K562 (cell line): Measurements from ENCODE around the gene HAPLN1. TPM values are rescaled to one million over a fixed set of nuclear protein-coding genes. Genes with fewer than 3 reads are reported as not detected.

Source experiments
- ATAC-seq: fragments of 200-7000 bp; cut with Tn5 transposase; 3 replicates; pipeline ENCODE4 v1.9.1; 2020; ENCODE audit warnings: moderate library complexity
- BruUV-seq: library from RNA; stranded (reverse); fragments of 400-500 nt; replicated peaks from 2 replicates; lab custom pipeline; 2021; lab: Mats Ljungman, UMichigan
- CTCF ChIA-PET: fragments of 300-600 bp; formaldehyde crosslinking; extraction: SDS; loops from one replicate; lab custom pipeline; 2021; ENCODE audit warnings: low intra/inter-chr PET ratio; lab: Yijun Ruan, JAX
- POLR2A ChIA-PET: fragments of 300-600, 350-650 bp; sonication (Branson Sonifier 250); formaldehyde crosslinking; extraction: SDS; loops from one replicate; lab custom pipeline; 2021; ENCODE audit warnings: antibody characterized with exemption, inconsistent platforms; lab: Yijun Ruan, JAX
- DNase-seq, 4 experiments: peaks; one replicate each; pipeline versions ENCODE4 v3.0.0 to v3.0.0-alpha.2; 2011 to 2018; ENCODE audit warnings: low spot score in 3 of 4, mixed read lengths in 3 of 4; ENCODE audit errors: extremely low read depth in 1 of 4
- FAIRE-seq: peaks from 2 replicates; lab custom pipeline; 2011; peaks lifted over from hg19 to GRCh38; lab: Jason Lieb, UNC
- H2AFZ ChIP-seq: 2 replicates; pipeline ENCODE4 v1.6.0; 2011; ENCODE audit warnings: low read depth, low read length, control low read depth, inconsistent platforms
- H3K27ac ChIP-seq: fragments of 200-600 bp; 3 replicates; pipeline ENCODE4 v1.8.0; 2011; ENCODE audit warnings: low read depth, mild to moderate bottlenecking, control low read depth, inconsistent platforms, low read length, moderate library complexity, mixed read lengths; ENCODE audit errors: extremely low read depth
- H3K27me3 ChIP-seq, 2 experiments: fragments of 300-600 bp in 1 of 2; 2 replicates in 1 of 2; 3 replicates in 1 of 2; pipeline versions ENCODE4 v1.6.0 to v1.8.0; 2011; ENCODE audit warnings: inconsistent platforms in 2 of 2, low read length in 2 of 2, mild to moderate bottlenecking in 1 of 2, mixed read lengths in 1 of 2, moderate library complexity in 1 of 2; ENCODE audit not compliant: control insufficient read depth in 2 of 2, insufficient read depth in 2 of 2
- H3K36me3 ChIP-seq: fragments of 300-600 bp; 3 replicates; pipeline ENCODE4 v1.8.0; 2011; ENCODE audit warnings: mild to moderate bottlenecking, low read length, inconsistent platforms; ENCODE audit not compliant: control insufficient read depth, insufficient read depth
- H3K4me1 ChIP-seq, 2 experiments: fragments of 200-600 bp in 1 of 2; replicated peaks in 1 of 2; 2 replicates in 1 of 2; 3 replicates in 1 of 2; pipeline versions ENCODE4 v1.5.1 to v1.8.0; 2011; ENCODE audit warnings: inconsistent platforms in 2 of 2, low read length in 2 of 2, mild to moderate bottlenecking in 1 of 2, mixed read lengths in 1 of 2, moderate library complexity in 1 of 2; ENCODE audit not compliant: control insufficient read depth in 2 of 2, insufficient read depth in 2 of 2
- H3K4me2 ChIP-seq: 2 replicates; pipeline ENCODE4 v1.6.1; 2011; ENCODE audit warnings: low read length, control low read depth, inconsistent platforms, mixed read lengths; ENCODE audit not compliant: insufficient read depth
- H3K4me3 ChIP-seq: fragments of 200-600 bp; sonication (generic), shearing (Covaris generic); 2 replicates; pipeline ENCODE4 v1.5.1; 2016; ENCODE audit warnings: control low read depth, inconsistent platforms
- H3K79me2 ChIP-seq: fragments of 200-600 bp; 3 replicates; pipeline ENCODE4 v1.8.0; 2011; ENCODE audit warnings: low read length, inconsistent platforms; ENCODE audit not compliant: control insufficient read depth, insufficient read depth
- H3K9ac ChIP-seq, 2 experiments: 2 replicates each; pipeline versions ENCODE4 v1.6.0 to v1.6.1; 2011; ENCODE audit warnings: low read depth in 2 of 2, low read length in 2 of 2, control low read depth in 1 of 2, inconsistent platforms in 1 of 2, mild to moderate bottlenecking in 1 of 2, mixed read lengths in 1 of 2; ENCODE audit not compliant: insufficient read depth in 1 of 2
- H3K9me1 ChIP-seq: one replicate; pipeline ENCODE4 v1.6.0; 2011; ENCODE audit warnings: inconsistent platforms, mild to moderate bottlenecking, low read length, moderate library complexity; ENCODE audit not compliant: control insufficient read depth, insufficient read depth
- H3K9me3 ChIP-seq: replicated peaks from 2 replicates; pipeline ENCODE4 v1.5.1; 2011; ENCODE audit warnings: low read depth, low read length, inconsistent platforms; ENCODE audit not compliant: control insufficient read depth, insufficient read depth
- H4K20me1 ChIP-seq: replicated peaks from 2 replicates; pipeline ENCODE4 v1.6.1; 2011; ENCODE audit warnings: low read length, inconsistent platforms, mixed read lengths; ENCODE audit not compliant: control insufficient read depth, insufficient read depth
- CBFB ChIP-seq: sonication (generic); formaldehyde crosslinking; IDR thresholded peaks from 2 replicates; pipeline ENCODE4 v1.4.0; 2020; ENCODE audit warnings: mild to moderate bottlenecking, missing genetic modification reagents
- FOXO4 ChIP-seq: fragments of 450-650 bp; formaldehyde crosslinking; IDR thresholded peaks from 2 replicates; pipeline ENCODE4 v1.4.0; 2020; ENCODE audit warnings: mild to moderate bottlenecking, moderate library complexity
- GMEB1 ChIP-seq: fragments of 250-450 bp; sonication (Bioruptor Pico); IDR thresholded peaks from 2 replicates; pipeline ENCODE4 v1.4.0; 2020; ENCODE audit warnings: mild to moderate bottlenecking
- HSF4 ChIP-seq: fragments of 250-450 bp; sonication (Bioruptor Pico); IDR thresholded peaks from 2 replicates; pipeline ENCODE4 v2.1.2; 2022; ENCODE audit warnings: mild to moderate bottlenecking, moderate library complexity, borderline replicate concordance
- NELFE ChIP-seq: IDR thresholded peaks from 2 replicates; pipeline ENCODE4 v1.6.1; 2011; ENCODE audit warnings: mild to moderate bottlenecking; ENCODE audit not compliant: insufficient read depth, insufficient read length
- NR0B1 ChIP-seq: fragments of 450-650 bp; IDR thresholded peaks from one replicate; pipeline ENCODE4 v1.6.1; 2018; ENCODE audit warnings: mild to moderate bottlenecking, moderate library complexity; ENCODE audit not compliant: partially characterized antibody
- STAT5B ChIP-seq: fragments of 250-450 bp; sonication (Bioruptor Pico); IDR thresholded peaks from 2 replicates; pipeline ENCODE4 v1.8.0; 2021; ENCODE audit warnings: mild to moderate bottlenecking, inconsistent platforms
- TCF3 ChIP-seq: sonication (generic); formaldehyde crosslinking; IDR thresholded peaks from 2 replicates; pipeline ENCODE4 v1.4.0; 2020; ENCODE audit warnings: mild to moderate bottlenecking, missing genetic modification reagents
- YBX1 ChIP-seq: fragments of 450-650 bp; IDR thresholded peaks from 2 replicates; pipeline ENCODE4 v1.7.1; 2016; ENCODE audit warnings: mild to moderate bottlenecking
- ZBTB9 ChIP-seq: fragments of 450-650 bp; formaldehyde crosslinking; IDR thresholded peaks from 2 replicates; pipeline ENCODE4 v1.4.0; 2020; ENCODE audit warnings: mild to moderate bottlenecking, moderate library complexity
- ZNF23 ChIP-seq: fragments of 250-450 bp; sonication (Bioruptor Pico); IDR thresholded peaks from 2 replicates; pipeline ENCODE4 v1.4.0; 2020; ENCODE audit warnings: mild to moderate bottlenecking
- ZNF589 ChIP-seq: fragments of 200-800 bp; sonication (Bioruptor generic); IDR thresholded peaks from 2 replicates; pipeline ENCODE4 v1.6.1; 2016; ENCODE audit warnings: low read depth, missing genetic modification characterization, missing compliant biosample characterization
- ZNF609 ChIP-seq: sonication (generic); formaldehyde crosslinking; IDR thresholded peaks from 2 replicates; pipeline ENCODE4 v1.8.1; 2023; ENCODE audit warnings: missing genetic modification reagents, mild to moderate bottlenecking, borderline replicate concordance
- WGBS: fragments of 100-300 bp; shearing (Covaris generic); methylation state at CpG from one replicate; pipeline ENCODE4 v1.1.6; 2016; ENCODE audit warnings: low coverage, mixed read lengths; ENCODE audit not compliant: insufficient coverage; ENCODE audit errors: missing lambda C conversion rate; 5-methylcytosine and 5-hydroxymethylcytosine counted together
- in situ Hi-C: fragments of 300-500 bp; cut with MboI; formaldehyde crosslinking; loops from 4 replicates; pipeline ENCODE4 v1.15.0; 2018; ENCODE audit warnings: inconsistent platforms, mixed read lengths
- intact Hi-C: fragments of 100-400 bp; cut with micrococcal nuclease; formaldehyde crosslinking; loops from 2 replicates; pipeline ENCODE4 v1.14.2; 2022
- polyA plus RNA-seq, 8 experiments: library from polyadenylated mRNA; depleted of rRNA in 4 of 8; stranded (reverse) in 5 of 8; unstranded in 3 of 8; fragments of >200 nt; fragmentation: Nextera tagmentation in 2 of 8; fragmentation: Illumina TruSeq in 1 of 8; extraction: Ambion mirVana in 2 of 8; extraction: Trizol in 1 of 8; gene quantifications; 2 replicates each; pipeline versions ENCODE4 v1.2.1 to v1.2.3, GENCODE V29; 2011 to 2014; ENCODE audit warnings: inconsistent platforms in 1 of 8, missing spikeins in 1 of 8
- total RNA-seq, 7 experiments: library from RNA; depleted of rRNA in 6 of 7; stranded (reverse); fragments of >200 nt in 6 of 7; fragmentation: Illumina TruSeq in 2 of 7; extraction: Trizol in 2 of 7; gene quantifications; 2 replicates each; pipeline versions ENCODE4 v1.2.1 to v1.2.3, GENCODE V29; 2011 to 2021; ENCODE audit warnings: low replicate concordance in 1 of 7

Gene HAPLN1
- total and polyA plus RNA-seq, 9 of the 15 experiments (the other 6 are each of a cell fraction or from before 2014, with no cell fraction given): not detected

- POLR2A ChIA-PET: no interaction called here
- no peaks in the 10 kb centered on the region for H3K79me2 ChIP-seq
- in situ Hi-C loops: no loop called here
- TF ChIP-seq YBX1 (no peak), GMEB1 (CRISPR knock-in tag) (no peak), ZNF23 (CRISPR knock-in tag) (no peak), HSF4 (no peak), ZBTB9 (CRISPR knock-in tag) (no peak), ZNF589 (CRISPR knock-in tag) (no peak), STAT5B (CRISPR knock-in tag) (no peak), CBFB (CRISPR knock-in tag) (no peak), FOXO4 (CRISPR knock-in tag) (no peak), ZNF609 (CRISPR knock-in tag) (no peak), TCF3 (CRISPR knock-in tag) (no peak), NR0B1 (no peak), NELFE (no peak)
Measured at GRCh38 chr5:83636156-83636555, 84.5 kb downstream of the HAPLN1 start.

More at GRCh38 chr5:83636156-83636555, 84.5 kb downstream of the HAPLN1 start:
- Histone ChIP-seq H2AFZ (no peak overlapping the region), H3K9me3 (no peaks in the 10 kb centered on the region), H3K36me3 (no peaks in the 10 kb centered on the region), H3K9ac (no peak overlapping the region), H3K4me3 (no peak overlapping the region), H3K27me3 (no peaks in the 10 kb centered on the region), H3K4me2 (no peak overlapping the region), H3K9me1 (no peaks in the 10 kb centered on the region), H4K20me1 (no peaks in the 10 kb centered on the region), H3K4me1 (no peaks in the 10 kb centered on the region), H3K27ac (no peak overlapping the region)
- CTCF ChIA-PET: no interaction called here
- FAIRE-seq: no peak
- WGBS: 0% methylated on average over 6 of the region's 6 CpGs
- BruUV-seq: no TSS peak
- intact Hi-C loops: no loop called here
- ATAC-seq: no peak
- DNase-seq: no peak
